Raji (cell line): Measurements from ENCODE around the gene TTC32.

ENCODE experiments used
- POLR2A ChIP-seq: IDR thresholded peaks from 2 replicates; pipeline ENCODE4 v1.6.1; 2011; ENCODE audit warnings: low read depth, low read length, control low read depth; ENCODE audit not compliant: insufficient read depth

TTC32 gene

GRCh38 chr2:19848952-19849351 is 52.8 kb downstream of the TTC32 start:
- no peak for TF ChIP-seq POLR2A

GRCh38 chr2:19848029-19848750 is 53.6 kb downstream of the TTC32 start:
- no peak for TF ChIP-seq POLR2A

GRCh38 chr2:19847486-19847885 is 54.3 kb downstream of the TTC32 start:
- no peak for TF ChIP-seq POLR2A
